Endothelial cell of umbilical vein (primary cell): ENCODE results near the gene ADAM30. TPM values are rescaled to one million over a fixed set of nuclear protein-coding genes. Genes with fewer than 3 reads are reported as not detected.

Experiments used
- BruUV-seq: library from RNA; stranded (reverse); fragments of 400-500 nt; replicated peaks from 2 replicates; lab custom pipeline; 2021; lab: Mats Ljungman, UMichigan
- CTCF ChIA-PET: fragments of 300-600, 350-600 bp; sonication (Branson Sonifier 250); formaldehyde crosslinking; loops from one replicate; lab custom pipeline; 2021; ENCODE audit warnings: antibody characterized with exemption, inconsistent platforms; lab: Charles Lee
- POLR2A ChIA-PET: fragments of 300-600, 350-600 bp; sonication (Branson Sonifier 250); formaldehyde crosslinking; loops from one replicate; lab custom pipeline; 2021; ENCODE audit warnings: antibody characterized with exemption, inconsistent platforms; lab: Charles Lee
- DNase-seq: peaks from one replicate; pipeline ENCODE4 v3.0.0-alpha.2; 2011; ENCODE audit warnings: low read depth, low spot score
- FAIRE-seq: peaks from 2 replicates; lab custom pipeline; 2011; peaks lifted over from hg19 to GRCh38; lab: Jason Lieb, UNC
- H2AFZ ChIP-seq: 2 replicates; pipeline ENCODE4 v1.6.0; 2012; ENCODE audit warnings: low read depth, low read length, control low read depth, inconsistent platforms
- H3K27ac ChIP-seq: 2 replicates; pipeline ENCODE4 v1.5.1; 2011; ENCODE audit warnings: low read depth, mild to moderate bottlenecking, control low read depth, low read length, moderate library complexity; ENCODE audit not compliant: insufficient read depth
- H3K27me3 ChIP-seq, 2 experiments: 2 replicates each; pipeline versions ENCODE4 v1.6.0 to v1.6.1; 2011; ENCODE audit warnings: low read length in 2 of 2, mixed read lengths in 1 of 2; ENCODE audit not compliant: control insufficient read depth in 2 of 2, insufficient read depth in 2 of 2
- H3K36me3 ChIP-seq, 2 experiments: 2 replicates in 1 of 2; 3 replicates in 1 of 2; pipeline ENCODE4 v1.5.1; 2011; ENCODE audit warnings: low read length in 2 of 2, mild to moderate bottlenecking in 1 of 2, moderate library complexity in 1 of 2; ENCODE audit not compliant: control insufficient read depth in 2 of 2, insufficient read depth in 2 of 2; ENCODE audit errors: extremely low read depth in 1 of 2
- H3K4me1 ChIP-seq: 3 replicates; pipeline ENCODE4 v1.5.1; 2011; ENCODE audit warnings: mild to moderate bottlenecking, low read length; ENCODE audit not compliant: control insufficient read depth, insufficient read depth; ENCODE audit errors: extremely low read depth
- H3K4me2 ChIP-seq: 2 replicates; pipeline ENCODE4 v1.6.1; 2011; ENCODE audit warnings: low read length, control low read depth, mixed read lengths; ENCODE audit not compliant: insufficient read depth
- H3K4me3 ChIP-seq, 3 experiments: fragments of 200-600 bp in 1 of 3; sonication (generic), shearing (Covaris generic) in 1 of 3; replicated peaks in 1 of 3; 2 replicates each; pipeline ENCODE4 v1.5.1; 2011 to 2016; ENCODE audit warnings: control low read depth in 3 of 3, low read length in 3 of 3, mild to moderate bottlenecking in 2 of 3, inconsistent platforms in 1 of 3, low read depth in 1 of 3, moderate library complexity in 1 of 3; ENCODE audit not compliant: insufficient read depth in 1 of 3
- H3K79me2 ChIP-seq: 2 replicates; pipeline ENCODE4 v1.6.0; 2012; ENCODE audit warnings: low read length, inconsistent platforms; ENCODE audit not compliant: control insufficient read depth, insufficient read depth
- H3K9ac ChIP-seq: replicated peaks from 2 replicates; pipeline ENCODE3; 2011; ENCODE audit warnings: low read length, control low read depth; ENCODE audit not compliant: insufficient read depth; ENCODE audit errors: extremely low read depth
- H3K9me1 ChIP-seq: replicated peaks from 3 replicates; pipeline ENCODE4 v1.6.0; 2011; ENCODE audit warnings: mild to moderate bottlenecking, low read length; ENCODE audit not compliant: control insufficient read depth, insufficient read depth; ENCODE audit errors: extremely low read depth
- H3K9me3 ChIP-seq: replicated peaks from 2 replicates; pipeline ENCODE4 v1.5.1; 2012; ENCODE audit warnings: low read length, inconsistent platforms; ENCODE audit not compliant: control insufficient read depth, insufficient read depth
- H4K20me1 ChIP-seq: replicated peaks from 2 replicates; pipeline ENCODE3; 2011; ENCODE audit warnings: mild to moderate bottlenecking, low read length; ENCODE audit not compliant: control insufficient read depth, insufficient read depth; ENCODE audit errors: extremely low read depth
- EZH2 ChIP-seq: IDR thresholded peaks from 2 replicates; pipeline ENCODE4 v1.6.1; 2012; ENCODE audit warnings: borderline replicate concordance, low read depth, mild to moderate bottlenecking, moderate library complexity, low read length, inconsistent platforms; ENCODE audit not compliant: severe bottlenecking
- FOS ChIP-seq: IDR thresholded peaks from 2 replicates; pipeline ENCODE4 v1.6.1; 2011; ENCODE audit warnings: mild to moderate bottlenecking, low read length, moderate library complexity, borderline replicate concordance; ENCODE audit not compliant: insufficient read depth
- GATA2 ChIP-seq: IDR thresholded peaks from 2 replicates; pipeline ENCODE4 v1.7.0; 2011; ENCODE audit warnings: low read depth, mild to moderate bottlenecking, moderate library complexity, mixed read lengths, low read length; ENCODE audit not compliant: insufficient read length, insufficient read depth
- JUN ChIP-seq: IDR thresholded peaks from 2 replicates; pipeline ENCODE4 v1.6.1; 2011; ENCODE audit warnings: borderline replicate concordance, low read depth; ENCODE audit not compliant: insufficient read length, insufficient read depth
- MYC ChIP-seq: IDR thresholded peaks from one replicate; pipeline ENCODE4 v1.6.1; 2011; ENCODE audit warnings: mild to moderate bottlenecking, low read depth, low read length
- POLR2A ChIP-seq: IDR thresholded peaks from 2 replicates; pipeline ENCODE4 v1.6.1; 2012; ENCODE audit warnings: low read depth, mild to moderate bottlenecking, control low read depth, low read length
- POLR2AphosphoS5 ChIP-seq: IDR thresholded peaks from 2 replicates; pipeline ENCODE4 v1.6.1; 2012; ENCODE audit warnings: low read depth, mild to moderate bottlenecking, control low read depth, low read length, moderate library complexity; ENCODE audit not compliant: insufficient read depth
- dilution Hi-C: fragments of 300-500 bp; cut with MboI; formaldehyde crosslinking; loops from one replicate; pipeline ENCODE4 v1.15.0; 2019; ENCODE audit warnings: low sequenced_read_pairs; ENCODE audit not compliant: extremely low pct_ligation_motif_present
- intact Hi-C: fragments of 100-400 bp; cut with micrococcal nuclease; formaldehyde crosslinking; loops from one replicate; pipeline ENCODE4 v1.10.0; 2022
- polyA plus RNA-seq, 4 experiments: library from polyadenylated mRNA; depleted of rRNA in 3 of 4; stranded (reverse) in 3 of 4; unstranded in 1 of 4; fragments of >200 nt; gene quantifications; 2 replicates each; pipeline versions ENCODE4 v1.2.1 to v1.2.3, GENCODE V29; 2011 to 2012; ENCODE audit warnings: missing spikeins in 1 of 4
- total RNA-seq: library from RNA; stranded (reverse); gene quantifications from 2 replicates; pipeline ENCODE4 v1.2.3, GENCODE V29; 2021
- TF ChIP-seq, protein P1 (sequence below): IDR thresholded peaks from 2 replicates; pipeline ENCODE4 v1.6.1; 2011; ENCODE audit not compliant: insufficient read depth, insufficient read length
- TF ChIP-seq, protein P2 (sequence below), 2 donors: IDR thresholded peaks; 1 replicate in 1 of 2; 2 replicates in 1 of 2; pipeline ENCODE4 v1.5.1; 2011; ENCODE audit warnings: low read length in 2 of 2, mild to moderate bottlenecking in 2 of 2, moderate library complexity in 2 of 2, control low read depth in 1 of 2, inconsistent platforms in 1 of 2, low read depth in 1 of 2; ENCODE audit not compliant: insufficient read depth in 1 of 2; ENCODE audit errors: extremely low read depth in 1 of 2

Gene ADAM30
- total and polyA plus RNA-seq, 2 donors (not counting 3 experiments of a cell fraction or from before 2014, with no cell fraction given): not detected

DNA sequence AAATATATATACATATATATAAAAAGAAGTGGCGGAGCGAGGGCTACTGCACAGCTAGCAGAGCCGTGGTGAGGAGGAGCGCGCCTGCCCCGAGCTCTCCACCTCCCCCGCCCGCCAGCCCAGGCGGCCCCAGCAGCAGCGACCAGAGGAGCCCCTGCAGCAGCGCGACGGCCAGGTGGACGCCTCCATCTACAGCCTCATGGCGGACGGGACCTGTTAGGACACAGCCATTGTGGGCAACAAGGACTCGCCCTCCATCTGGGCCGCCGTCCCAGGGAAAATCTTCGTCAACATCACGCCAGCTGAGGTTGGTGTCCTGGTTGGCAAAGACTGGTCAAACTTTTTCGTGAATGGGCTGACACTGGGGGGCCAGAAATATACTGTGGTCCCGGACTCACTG lies 43.2 kb downstream of the ADAM30 start:
- Histone ChIP-seq H3K4me2 (no peak overlapping the region), H3K9ac (no peak overlapping the region), H3K4me1 (peaks cover 2% of the 10 kb centered on the region), H3K27ac (no peak overlapping the region), H3K36me3 (no peaks in the 10 kb centered on the region), H4K20me1 (no peaks in the 10 kb centered on the region), H2AFZ (no peak overlapping the region), H3K27me3 (no peaks in the 10 kb centered on the region), H3K4me3 (no peak overlapping the region), H3K79me2 (no peaks in the 10 kb centered on the region), H3K9me1 (no peaks in the 10 kb centered on the region), H3K9me3 (no peaks in the 10 kb centered on the region)
- POLR2A ChIA-PET: no interaction called here
- TF ChIP-seq POLR2A: no peak
- no peak for TF ChIP-seq POLR2AphosphoS5
- TF ChIP-seq FOS: no peak
- TF ChIP-seq, protein P1, sequence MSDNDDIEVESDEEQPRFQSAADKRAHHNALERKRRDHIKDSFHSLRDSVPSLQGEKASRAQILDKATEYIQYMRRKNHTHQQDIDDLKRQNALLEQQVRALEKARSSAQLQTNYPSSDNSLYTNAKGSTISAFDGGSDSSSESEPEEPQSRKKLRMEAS: no peak
- TF ChIP-seq, protein P2, sequence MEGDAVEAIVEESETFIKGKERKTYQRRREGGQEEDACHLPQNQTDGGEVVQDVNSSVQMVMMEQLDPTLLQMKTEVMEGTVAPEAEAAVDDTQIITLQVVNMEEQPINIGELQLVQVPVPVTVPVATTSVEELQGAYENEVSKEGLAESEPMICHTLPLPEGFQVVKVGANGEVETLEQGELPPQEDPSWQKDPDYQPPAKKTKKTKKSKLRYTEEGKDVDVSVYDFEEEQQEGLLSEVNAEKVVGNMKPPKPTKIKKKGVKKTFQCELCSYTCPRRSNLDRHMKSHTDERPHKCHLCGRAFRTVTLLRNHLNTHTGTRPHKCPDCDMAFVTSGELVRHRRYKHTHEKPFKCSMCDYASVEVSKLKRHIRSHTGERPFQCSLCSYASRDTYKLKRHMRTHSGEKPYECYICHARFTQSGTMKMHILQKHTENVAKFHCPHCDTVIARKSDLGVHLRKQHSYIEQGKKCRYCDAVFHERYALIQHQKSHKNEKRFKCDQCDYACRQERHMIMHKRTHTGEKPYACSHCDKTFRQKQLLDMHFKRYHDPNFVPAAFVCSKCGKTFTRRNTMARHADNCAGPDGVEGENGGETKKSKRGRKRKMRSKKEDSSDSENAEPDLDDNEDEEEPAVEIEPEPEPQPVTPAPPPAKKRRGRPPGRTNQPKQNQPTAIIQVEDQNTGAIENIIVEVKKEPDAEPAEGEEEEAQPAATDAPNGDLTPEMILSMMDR (IDR thresholded peaks at IDR 0.05; ENCODE audit: extremely low read depth in 1 of 2, insufficient read depth in 1 of 2, low read depth in 1 of 2, low read length in 2 of 2): no peak
- TF ChIP-seq MYC: no peak
- no peak for TF ChIP-seq JUN
- no peak for TF ChIP-seq GATA2
- no peak for TF ChIP-seq EZH2
- dilution Hi-C loops (no loop called here), intact Hi-C loops (no loop called here)
- BruUV-seq: no TSS peak
- DNase-seq (no peak), FAIRE-seq (no peak)
- CTCF ChIA-PET: no interaction called here
